GM19240 (cell line): ENCODE data around the gene XYLT1.

Source experiments
- DNase-seq: peaks from one replicate; pipeline ENCODE4 v3.0.0; 2011; ENCODE audit warnings: low spot score; ENCODE audit not compliant: insufficient read length

The XYLT1 gene

GRCh38 chr16:17070882-17071592, 399.7 kb downstream of the XYLT1 start:
- peak; percentile 71 for DNase-seq

DNA sequence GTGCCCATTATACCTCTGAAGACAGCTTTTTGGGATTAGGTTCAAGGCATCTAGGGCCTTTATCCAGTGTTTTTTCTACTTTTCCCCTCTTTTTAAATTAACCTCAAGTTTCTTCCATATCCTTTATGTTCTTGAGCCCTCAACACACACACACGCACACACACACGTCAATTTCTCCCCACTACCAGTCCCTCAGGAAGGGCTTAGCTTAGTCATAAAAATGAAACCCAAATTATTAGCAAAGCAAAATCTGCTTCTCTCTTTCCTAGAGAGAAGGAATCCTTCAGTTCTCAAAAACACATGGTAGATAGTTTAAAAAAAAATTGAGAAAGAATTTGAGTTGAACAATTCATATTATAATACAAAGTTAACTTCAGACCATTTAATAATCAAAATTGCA, 401.1 kb downstream of the XYLT1 start:
- DNase-seq = no peak

GRCh38 chr16:17068524-17068923, 402.2 kb downstream of the XYLT1 start:
- no peak for DNase-seq

GRCh38 chr16:17067882-17068281, 402.9 kb downstream of the XYLT1 start:
- DNase-seq = no peak

DNA sequence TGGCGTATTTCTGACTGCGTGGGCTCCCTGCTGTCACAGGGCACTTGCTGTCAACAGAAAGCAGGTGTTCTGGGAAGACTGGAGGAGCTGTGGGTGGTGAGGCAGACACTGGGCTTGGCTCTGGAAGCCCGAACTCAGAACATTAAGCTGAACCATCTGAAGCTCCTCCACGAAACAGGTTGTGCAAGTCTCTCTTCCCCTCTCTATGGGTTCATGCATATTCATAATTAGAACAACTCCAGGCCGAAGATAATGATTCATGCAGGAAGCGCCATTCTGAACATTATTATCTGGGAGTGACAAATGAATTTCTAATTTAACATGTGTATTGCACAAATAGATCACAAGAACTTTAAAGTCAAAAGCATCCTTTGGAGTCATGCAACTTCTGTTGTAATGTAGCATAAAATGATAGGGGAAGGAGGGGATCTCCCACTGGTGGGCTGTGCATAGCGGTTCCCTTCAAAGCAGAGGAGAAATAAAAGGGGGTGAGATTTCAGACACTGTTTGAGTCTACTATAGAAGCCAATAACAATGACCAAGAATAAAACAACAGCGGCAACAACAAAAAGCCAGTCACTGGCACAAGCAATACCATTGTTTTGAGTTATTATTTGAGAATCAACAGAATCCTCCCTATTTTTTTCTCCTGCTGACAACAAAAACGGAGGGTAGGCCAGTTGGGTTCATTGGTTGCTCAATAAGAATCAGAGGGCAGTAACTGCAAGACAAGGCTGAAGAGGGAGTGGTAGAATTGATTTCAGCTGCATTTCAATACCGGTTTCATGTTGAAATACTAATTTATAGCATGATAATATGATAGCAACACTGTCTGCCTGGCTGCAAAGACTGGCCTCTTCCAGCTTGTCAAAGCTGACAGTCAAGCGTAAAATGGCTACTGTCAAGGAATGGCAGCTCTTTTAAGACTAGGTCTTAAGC, 407.3 kb downstream of the XYLT1 start:
- DNase-seq = no peak

- DNase-seq = no peak
These were observed 408.1 kb downstream of the XYLT1 start for GRCh38 chr16:17062676-17063075.

- DNase-seq = no peak
These were observed 409.4 kb downstream of the XYLT1 start for GRCh38 chr16:17061326-17061725.

- DNase-seq = no peak
These were observed 412.3 kb downstream of the XYLT1 start for GRCh38 chr16:17058471-17058870.

DNA sequence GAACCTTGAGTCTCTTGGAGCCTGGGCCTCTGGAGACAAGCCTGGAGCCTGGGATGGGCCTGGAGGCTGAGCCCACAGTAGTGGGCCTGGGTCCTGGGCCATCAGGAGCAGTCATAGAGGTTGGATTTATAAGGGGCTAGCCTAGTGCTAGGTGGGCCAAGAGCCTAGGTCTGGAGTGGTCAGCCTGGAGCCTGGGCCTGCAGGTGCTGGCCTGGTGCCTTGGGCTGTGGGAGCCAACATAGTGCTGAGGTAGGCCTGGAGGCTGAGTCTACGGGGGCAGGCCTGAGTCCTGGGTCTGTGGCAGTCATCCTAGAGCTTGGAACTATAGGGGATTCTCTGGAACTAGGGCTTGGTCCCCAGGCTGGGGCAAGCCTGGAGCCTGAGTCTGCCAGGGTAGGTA, 414.1 kb downstream of the XYLT1 start:
- DNase-seq = no peak

DNA sequence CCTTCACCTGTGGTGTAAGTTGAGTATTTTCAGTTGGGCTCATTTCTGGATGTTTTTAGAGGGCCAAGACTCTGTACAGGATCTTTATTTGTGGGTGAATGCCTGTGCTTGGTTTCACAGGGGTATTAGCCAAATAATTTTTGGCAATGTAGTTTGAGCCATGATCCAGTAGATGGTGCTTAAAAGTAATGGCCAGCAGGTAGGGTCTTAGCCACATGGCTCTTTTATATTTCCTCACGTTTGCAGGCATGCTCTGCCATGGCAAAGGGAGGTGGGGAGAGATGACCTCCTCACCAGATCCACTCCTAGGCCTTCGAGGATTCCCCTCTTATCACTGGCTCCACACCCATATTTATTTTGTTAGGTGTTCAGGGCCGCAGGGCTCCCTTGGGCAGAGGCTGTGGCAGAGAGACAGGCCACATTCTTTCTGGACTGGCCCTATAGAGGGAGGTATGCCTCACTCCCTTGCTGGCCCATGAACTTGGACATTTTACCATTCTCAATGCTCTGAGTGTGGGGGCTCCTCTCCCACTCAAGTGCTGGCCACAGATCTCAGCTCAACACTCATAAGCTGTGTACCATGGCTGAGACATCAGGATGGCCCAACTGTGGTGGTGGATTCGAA, 417.1 kb downstream of the XYLT1 start:
- DNase-seq = no peak
